Ectodermal cell (in vitro differentiated cells): ENCODE data around the gene PRKCA.
"Not testable (repeated sequence)": the region's sequence is repeated elsewhere in the genome, so short reads cannot be mapped to it uniquely, and the experiment has no call there.

Experiments
- H3K27ac ChIP-seq: 2 replicates; pipeline ENCODE4 v1.7.0; 2013; ENCODE audit warnings: mild to moderate bottlenecking, low read depth, low read length; ENCODE audit not compliant: insufficient read depth, poor library complexity, severe bottlenecking
- H3K27me3 ChIP-seq: 2 replicates; pipeline ENCODE4 v1.7.0; 2013; ENCODE audit warnings: mild to moderate bottlenecking, low read length; ENCODE audit not compliant: insufficient read depth, control insufficient read depth, poor library complexity, severe bottlenecking
- H3K36me3 ChIP-seq: one replicate; pipeline ENCODE4 v1.7.0; 2013; ENCODE audit warnings: low read length; ENCODE audit not compliant: control insufficient read depth, insufficient read depth
- H3K4me1 ChIP-seq: one replicate; pipeline ENCODE4 v1.7.0; 2013; ENCODE audit warnings: low read length; ENCODE audit not compliant: control insufficient read depth, insufficient read depth
- H3K4me3 ChIP-seq: 2 replicates; pipeline ENCODE4 v1.7.0; 2013; ENCODE audit warnings: low read depth, low read length, control low read depth; ENCODE audit not compliant: insufficient read depth
- H3K9me3 ChIP-seq: 2 replicates; pipeline ENCODE4 v1.7.0; 2013; ENCODE audit warnings: mild to moderate bottlenecking, low read length, moderate library complexity; ENCODE audit not compliant: control insufficient read depth
- WGBS, 2 experiments: methylation state at CpG; one replicate each; pipeline ENCODE4 v1.1.7; 2013; ENCODE audit warnings: missing lambda C conversion rate in 2 of 2; 5-methylcytosine and 5-hydroxymethylcytosine counted together

The PRKCA gene

GRCh38 chr17:66360961-66361565 is 58.6 kb downstream of the PRKCA start:
- not testable (repeated sequence) for H3K4me3 ChIP-seq, H3K36me3 ChIP-seq, H3K27me3 ChIP-seq, H3K27ac ChIP-seq, H3K9me3 ChIP-seq
- H3K4me1 ChIP-seq, result peaks cover 15% of the 10 kb centered on the region
- 94 to 95% methylated on average over 12 of the region's 12 CpGs for WGBS, 2 experiments

GRCh38 chr17:66364508-66364907 is 62.1 kb downstream of the PRKCA start:
- no peaks in the 10 kb centered on the region for H3K9me3 ChIP-seq
- peaks cover 10% of the 10 kb centered on the region for H3K27me3 ChIP-seq
- no peak overlapping the region for H3K27ac ChIP-seq
- no peak overlapping the region for H3K4me3 ChIP-seq
- H3K4me1 ChIP-seq, result peaks cover 27% of the 10 kb centered on the region
- no peaks in the 10 kb centered on the region for H3K36me3 ChIP-seq
- WGBS, 2 experiments, result 90% methylated on average over 10 of the region's 10 CpGs

GRCh38 chr17:66364990-66365490 is 62.6 kb downstream of the PRKCA start:
- Histone ChIP-seq H3K27ac (no peak overlapping the region), H3K4me3 (no peak overlapping the region)

GRCh38 chr17:66365903-66366302 is 63.5 kb downstream of the PRKCA start:
- Histone ChIP-seq H3K36me3 (no peaks in the 10 kb centered on the region), H3K27ac (no peak overlapping the region), H3K4me1 (peaks cover 27% of the 10 kb centered on the region), H3K9me3 (no peaks in the 10 kb centered on the region), H3K27me3 (peaks cover 10% of the 10 kb centered on the region), H3K4me3 (no peak overlapping the region)
- 71 to 81% methylated on average over 1 of the region's 2 CpGs for WGBS, 2 experiments

More at GRCh38 chr17:66364990-66365490, 62.6 kb downstream of the PRKCA start:
- no peaks in the 10 kb centered on the region for H3K36me3 ChIP-seq
- 43 to 51% methylated on average over 4 of the region's 4 CpGs for WGBS, 2 experiments
- H3K4me1 ChIP-seq, result peaks cover 27% of the 10 kb centered on the region
- H3K9me3 ChIP-seq, result no peaks in the 10 kb centered on the region
- peaks cover 10% of the 10 kb centered on the region for H3K27me3 ChIP-seq

GRCh38 chr17:66367107-66367506 is 64.7 kb downstream of the PRKCA start:
- 81 to 94% methylated on average over 2 of the region's 2 CpGs for WGBS, 2 experiments

GRCh38 chr17:66369830-66370229 is 67.4 kb downstream of the PRKCA start:
- H3K4me1 ChIP-seq, result peaks cover 28% of the 10 kb centered on the region
- peaks cover 4% of the 10 kb centered on the region for H3K27me3 ChIP-seq
- H3K9me3 ChIP-seq, result no peaks in the 10 kb centered on the region
- no peaks in the 10 kb centered on the region for H3K36me3 ChIP-seq
- H3K4me3 ChIP-seq, result no peak overlapping the region
- WGBS, 2 experiments, result 92 to 95% methylated on average over 3 to 4 of the region's 4 CpGs
- no peak overlapping the region for H3K27ac ChIP-seq

More at GRCh38 chr17:66367107-66367506, 64.7 kb downstream of the PRKCA start:
- Histone ChIP-seq H3K4me3 (no peak overlapping the region), H3K36me3 (no peaks in the 10 kb centered on the region), H3K9me3 (no peaks in the 10 kb centered on the region), H3K27me3 (peaks cover 10% of the 10 kb centered on the region), H3K4me1 (peaks cover 27% of the 10 kb centered on the region), H3K27ac (no peak overlapping the region)

- Histone ChIP-seq H3K4me1 (peaks cover 16% of the 10 kb centered on the region), H3K9me3 (no peaks in the 10 kb centered on the region), H3K4me3 (no peak overlapping the region), H3K27ac (no peak overlapping the region), H3K36me3 (no peaks in the 10 kb centered on the region), H3K27me3 (peaks cover 4% of the 10 kb centered on the region)
- WGBS, 2 experiments, result 97% methylated on average over 7 of the region's 7 CpGs
Observed at GRCh38 chr17:66371561-66371960, 69.1 kb downstream of the PRKCA start.

GRCh38 chr17:66372182-66372581 is 69.8 kb downstream of the PRKCA start:
- no peaks in the 10 kb centered on the region for H3K36me3 ChIP-seq
- no peaks in the 10 kb centered on the region for H3K9me3 ChIP-seq
- H3K4me1 ChIP-seq, result peaks cover 10% of the 10 kb centered on the region
- H3K4me3 ChIP-seq, result no peak overlapping the region
- WGBS, 2 experiments, result 94 to 96% methylated on average over 4 to 5 of the region's 5 CpGs
- H3K27me3 ChIP-seq, result peaks cover 4% of the 10 kb centered on the region
- H3K27ac ChIP-seq, result no peak overlapping the region

- Histone ChIP-seq H3K4me3 (no peak overlapping the region), H3K27me3 (no peaks in the 10 kb centered on the region), H3K9me3 (no peaks in the 10 kb centered on the region), H3K4me1 (peaks cover 9% of the 10 kb centered on the region), H3K36me3 (no peaks in the 10 kb centered on the region), H3K27ac (no peak overlapping the region)
- WGBS, 2 experiments, result 94 to 99% methylated on average over 3 of the region's 3 CpGs
Observed at GRCh38 chr17:66373079-66373478, 70.7 kb downstream of the PRKCA start.

- Histone ChIP-seq H3K27ac (no peak overlapping the region), H3K4me3 (no peak overlapping the region), H3K27me3 (no peaks in the 10 kb centered on the region), H3K4me1 (peaks cover 9% of the 10 kb centered on the region), H3K36me3 (no peaks in the 10 kb centered on the region), H3K9me3 (no peaks in the 10 kb centered on the region)
- WGBS, 2 experiments, result 64 to 65% methylated on average over 18 of the region's 18 CpGs
Observed at GRCh38 chr17:66373944-66374817, 71.8 kb downstream of the PRKCA start.
